ENCODE results near the gene TMBIM6.
A peak's percentile ranks its signal among the peaks of the same experiment; 100 is the strongest.
"Not testable (repeated sequence)": the region's sequence is repeated elsewhere in the genome, so short reads cannot be mapped to it uniquely, and the experiment has no call there.

The TMBIM6 gene

DNA sequence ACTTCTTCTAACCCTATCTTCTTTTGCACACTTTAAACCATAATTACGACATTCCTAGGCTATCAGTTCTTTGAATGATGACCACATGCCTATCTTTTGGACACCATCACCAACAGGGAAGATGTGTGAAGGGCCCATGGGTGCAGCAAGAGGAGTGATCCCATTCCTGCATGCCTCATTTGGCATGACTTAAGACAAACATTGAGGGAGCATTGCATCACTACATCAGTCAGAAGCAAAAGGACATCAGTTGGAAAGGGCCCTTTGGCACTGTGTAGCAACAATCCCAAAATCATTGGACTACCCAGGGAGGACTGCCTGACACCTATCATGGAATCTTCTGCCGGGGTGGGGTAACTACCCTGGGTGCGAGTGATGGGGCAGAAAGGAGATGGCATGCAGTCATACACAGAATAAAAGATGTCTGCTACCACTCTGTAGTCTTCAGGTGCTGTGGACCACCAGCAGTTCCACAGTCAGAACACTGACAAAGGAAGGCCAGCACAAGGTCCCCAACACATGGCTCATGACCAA, 10.7 kb upstream of the TMBIM6 start:
- no peak for DNase-seq

DNA sequence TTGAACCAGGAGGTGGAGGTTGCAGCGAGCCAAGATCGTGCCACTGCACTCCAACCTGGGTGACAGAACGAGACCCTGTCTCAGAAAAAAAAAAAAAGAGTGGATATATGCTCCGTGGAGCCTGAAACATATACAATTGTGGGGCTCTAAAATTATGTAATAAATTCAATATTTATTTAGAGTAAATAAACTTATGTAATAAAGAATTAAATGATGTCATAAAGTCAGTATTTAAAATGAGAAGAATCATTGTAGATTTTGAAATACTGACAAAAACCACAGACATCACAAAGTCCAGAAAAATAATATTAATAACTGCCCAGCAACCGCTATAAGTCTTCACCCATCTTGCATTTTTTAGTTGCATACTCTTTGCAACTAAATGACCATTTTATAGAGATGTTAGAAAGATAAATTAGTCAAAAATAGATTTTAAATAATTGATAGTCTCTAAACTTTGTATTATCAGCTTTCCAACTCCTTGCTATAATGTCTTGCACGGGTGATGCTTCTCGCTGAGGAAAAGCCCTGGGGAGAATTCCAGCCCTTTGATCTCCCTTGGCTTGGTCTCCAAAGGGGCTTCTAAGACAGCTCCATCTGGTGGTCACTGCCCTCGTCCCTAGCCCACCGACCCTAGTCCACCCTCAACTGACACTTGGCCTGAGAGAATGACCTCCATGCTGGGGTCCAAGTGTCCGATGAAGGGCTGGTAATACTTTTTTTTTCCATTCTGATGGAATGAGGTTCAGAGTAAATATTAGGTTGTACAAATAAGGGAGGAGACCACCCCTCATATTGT, 7.9 kb upstream of the TMBIM6 start:
- DNase-seq = no peak

DNA sequence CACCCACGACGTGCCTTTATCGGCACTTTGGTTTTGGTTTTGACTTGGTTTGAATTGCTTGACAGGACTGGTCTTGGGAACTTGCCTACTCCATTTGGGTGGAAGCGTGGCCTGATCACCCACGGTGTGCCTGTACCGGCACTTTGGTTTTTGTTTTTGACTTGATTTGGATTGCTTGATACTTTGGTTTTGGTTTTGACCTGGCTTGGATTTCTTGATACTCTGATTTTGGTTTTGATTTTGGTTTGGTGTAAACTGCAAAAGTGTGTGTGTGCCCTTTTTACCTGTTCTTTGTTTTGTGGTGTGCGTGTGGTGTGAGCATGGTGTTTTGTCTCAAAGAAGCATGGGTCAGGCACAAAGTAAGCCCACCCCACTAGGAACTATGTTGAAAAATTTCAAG, 6.5 kb upstream of the TMBIM6 start:
- not testable (repeated sequence) for DNase-seq

DNA sequence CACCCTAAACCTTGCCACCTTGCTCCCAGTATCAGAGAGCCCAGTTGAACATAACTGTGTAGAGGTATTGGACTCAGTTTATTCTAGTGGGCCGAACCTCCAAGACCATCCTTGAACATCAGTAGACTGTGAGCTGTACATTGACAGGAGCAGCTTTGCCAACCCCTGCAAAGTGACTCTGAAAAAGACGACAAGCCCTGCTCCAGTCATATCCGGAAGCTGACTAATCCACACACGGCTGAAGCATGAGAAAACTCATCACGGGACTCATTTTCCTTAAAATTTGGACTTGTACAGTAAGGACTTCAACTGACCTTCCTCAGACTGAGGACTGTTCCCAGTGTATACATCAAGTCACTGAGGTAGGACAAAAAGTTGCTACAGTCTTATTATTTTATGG, 2.6 kb upstream of the TMBIM6 start:
- not testable (repeated sequence) for DNase-seq

DNA sequence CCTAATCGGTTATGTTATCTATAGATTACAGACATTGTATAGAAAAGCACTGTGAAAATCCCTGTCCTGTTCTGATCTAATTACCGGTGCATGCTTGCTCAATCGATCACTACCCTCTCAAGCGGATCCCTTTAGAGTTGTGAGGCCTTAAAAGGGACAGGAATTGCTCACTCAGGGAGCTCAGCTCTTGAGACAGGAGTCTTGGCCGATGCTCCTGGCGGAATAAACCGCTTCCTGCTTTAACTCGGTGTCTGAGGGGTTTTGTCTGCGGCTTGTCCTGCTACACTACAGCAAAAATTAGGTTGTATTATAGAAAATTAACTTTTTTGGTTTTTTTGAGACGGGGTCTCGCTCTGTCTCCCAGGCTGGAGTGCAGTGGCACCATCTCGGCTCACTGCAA, 1.1 kb upstream of the TMBIM6 start:
- not testable (repeated sequence) for DNase-seq

DNA sequence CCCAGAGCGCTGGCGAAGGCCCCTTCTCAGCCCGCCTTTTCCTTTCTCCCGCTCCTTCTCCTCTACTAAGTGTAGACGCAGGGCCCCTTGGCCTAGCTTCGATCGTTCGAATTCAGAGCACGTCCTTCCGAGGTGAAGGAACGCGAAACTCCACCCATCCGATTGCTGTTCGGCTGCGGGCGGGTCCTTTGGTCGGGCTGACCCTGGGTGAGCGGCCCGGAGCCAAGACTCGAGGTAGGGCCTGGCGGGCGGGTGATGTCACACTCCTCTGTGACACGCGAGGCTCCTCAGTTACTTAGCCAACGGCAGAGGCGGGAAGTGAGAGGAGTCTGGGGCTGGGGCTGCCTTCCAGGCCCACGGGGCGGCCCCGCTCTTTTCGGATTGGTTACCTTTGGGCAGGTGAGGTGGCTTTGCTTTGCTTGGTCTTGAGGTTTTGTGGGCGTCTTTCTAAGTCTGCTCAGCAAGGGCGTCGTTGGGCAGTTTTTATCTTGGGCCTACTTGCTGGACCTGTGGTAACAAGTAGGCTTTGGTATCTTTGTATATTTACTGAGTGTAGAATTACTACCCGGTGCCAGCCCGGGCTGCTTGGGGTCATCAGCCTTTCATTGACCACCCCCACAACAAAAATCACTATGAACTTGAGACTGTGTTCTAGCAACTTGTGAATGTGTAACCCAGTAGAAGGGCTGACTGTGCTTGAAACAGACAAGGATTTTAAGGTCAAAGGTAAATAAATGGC, 694 bp downstream of the TMBIM6 start:
- DNase-seq = peak; percentile 37

DNA sequence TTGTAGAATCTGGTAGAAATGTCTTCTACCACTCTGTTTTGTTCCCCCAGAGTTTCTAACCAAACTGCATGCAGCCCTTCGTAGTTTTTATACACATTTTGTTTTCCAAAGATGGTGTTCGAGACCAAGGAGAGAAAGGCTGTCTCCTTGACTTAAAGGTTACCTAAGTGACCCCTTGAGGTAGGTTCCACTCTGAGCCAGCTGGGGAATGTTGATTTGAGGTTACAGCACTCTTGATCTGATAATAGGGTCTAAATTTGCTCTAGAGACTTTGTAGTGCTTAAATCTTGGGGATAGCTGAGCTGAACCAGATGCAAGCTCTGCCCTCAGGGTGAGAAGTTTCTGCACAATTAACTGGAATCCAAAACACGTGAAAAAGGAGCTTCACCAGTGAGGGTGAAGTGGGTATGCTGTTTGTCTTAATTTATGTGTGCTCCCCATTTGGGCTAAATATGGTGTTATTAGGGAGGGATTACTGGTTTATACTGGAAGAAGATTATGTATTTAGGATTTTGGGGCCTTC, 3.1 kb downstream of the TMBIM6 start:
- DNase-seq = no peak

DNA sequence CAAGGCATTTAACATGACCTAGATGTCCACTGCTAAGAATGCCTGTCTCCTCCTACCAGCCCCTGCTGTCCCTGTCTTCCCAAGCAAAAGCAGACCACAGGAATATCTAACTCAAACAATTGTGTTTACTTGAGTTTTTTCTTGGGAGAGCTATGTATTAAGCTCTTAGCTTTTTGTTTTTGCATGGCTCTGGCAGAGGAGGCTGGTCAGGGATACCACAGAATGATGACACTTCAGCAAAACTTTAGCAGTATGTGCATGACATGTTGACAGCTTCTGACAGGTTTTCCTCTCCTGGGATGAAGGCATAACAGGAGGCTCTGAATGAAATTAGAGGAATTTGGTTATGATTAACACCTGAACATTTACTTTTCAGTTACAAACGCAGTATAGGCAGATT, 6.9 kb downstream of the TMBIM6 start:
- DNase-seq = no peak

DNA sequence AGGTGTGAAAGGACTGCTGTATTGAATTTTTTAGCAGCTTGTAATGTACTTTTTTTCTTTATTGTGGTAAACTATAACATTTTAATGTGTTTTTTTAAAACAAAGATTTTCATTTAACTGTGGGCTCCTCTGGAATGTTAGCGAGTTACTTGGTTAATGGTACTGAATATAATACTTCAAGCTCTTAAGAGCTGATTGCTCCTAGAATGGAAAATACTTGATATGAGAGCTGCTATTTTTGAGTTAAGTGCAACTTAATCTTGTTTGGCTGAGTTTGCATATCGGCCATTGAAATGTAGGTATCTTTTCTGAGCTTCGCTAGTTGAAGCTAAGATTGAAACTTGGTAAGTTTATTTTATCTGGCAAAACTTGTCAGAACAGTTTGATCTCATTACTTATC, 7.4 kb downstream of the TMBIM6 start:
- DNase-seq = no peak

DNA sequence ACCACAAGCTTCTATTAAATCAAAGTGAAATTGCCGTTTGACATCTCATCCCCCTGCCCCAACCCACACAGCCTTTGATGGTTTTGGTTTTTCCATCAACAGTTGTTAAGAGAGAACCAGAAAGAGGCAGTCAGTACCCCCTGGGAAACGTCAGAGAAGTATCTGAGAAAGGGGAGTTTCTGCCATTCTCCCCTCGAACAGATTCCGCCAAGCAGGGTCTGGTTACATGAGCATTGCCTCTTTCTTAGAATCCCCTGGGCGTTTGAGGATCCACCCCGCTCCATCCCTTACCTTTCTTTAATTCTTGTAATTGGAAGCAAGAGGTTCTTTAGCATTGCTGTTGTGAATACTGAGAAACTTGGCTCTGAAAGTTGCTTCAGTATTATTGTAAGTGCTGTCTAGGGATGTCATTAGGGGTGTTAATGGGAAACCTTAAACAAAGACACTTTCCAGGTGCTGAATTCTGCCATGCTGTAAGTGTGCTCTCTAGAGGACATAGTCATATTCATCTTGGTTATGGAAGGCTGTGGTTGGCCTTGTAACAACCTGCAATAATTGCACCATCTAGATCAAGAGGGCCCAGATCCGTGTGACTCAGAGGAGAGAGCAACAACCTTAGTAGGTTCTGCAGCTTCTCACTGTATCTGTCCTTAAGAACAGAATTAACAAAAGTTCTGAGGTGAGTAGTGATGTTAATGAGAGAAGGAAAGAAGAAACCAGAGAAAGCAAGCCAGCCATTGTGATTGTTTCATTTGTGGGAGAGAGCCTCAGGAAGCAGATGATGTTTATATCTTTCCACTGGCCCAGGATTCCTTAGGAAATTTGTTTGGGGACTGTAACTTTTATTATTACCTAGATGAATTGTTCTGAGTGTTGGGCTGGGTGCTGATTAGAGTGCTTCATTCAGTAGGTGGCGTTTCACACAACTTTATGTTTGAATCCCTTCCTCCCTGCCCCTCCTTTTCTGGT, 9.0 kb downstream of the TMBIM6 start:
- DNase-seq = no peak

DNA sequence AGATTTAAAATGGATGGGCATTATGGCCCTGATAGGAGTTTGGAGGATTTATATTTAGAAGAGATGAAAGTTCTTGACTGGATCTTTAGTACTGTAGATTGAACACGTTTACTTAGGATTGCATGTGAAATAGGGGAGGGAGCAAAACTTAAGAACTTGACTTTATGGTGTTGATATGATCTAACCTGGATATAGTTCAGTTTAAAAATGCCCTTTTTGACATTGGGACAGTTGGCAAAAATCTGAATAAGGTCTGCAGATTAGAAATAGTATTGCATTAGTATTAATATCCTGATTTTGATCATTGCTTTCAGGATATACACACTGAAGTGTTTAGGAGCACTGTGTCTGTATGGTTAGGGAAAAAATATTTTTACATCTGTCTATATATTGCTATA, 9.6 kb downstream of the TMBIM6 start:
- no peak for DNase-seq

DNA sequence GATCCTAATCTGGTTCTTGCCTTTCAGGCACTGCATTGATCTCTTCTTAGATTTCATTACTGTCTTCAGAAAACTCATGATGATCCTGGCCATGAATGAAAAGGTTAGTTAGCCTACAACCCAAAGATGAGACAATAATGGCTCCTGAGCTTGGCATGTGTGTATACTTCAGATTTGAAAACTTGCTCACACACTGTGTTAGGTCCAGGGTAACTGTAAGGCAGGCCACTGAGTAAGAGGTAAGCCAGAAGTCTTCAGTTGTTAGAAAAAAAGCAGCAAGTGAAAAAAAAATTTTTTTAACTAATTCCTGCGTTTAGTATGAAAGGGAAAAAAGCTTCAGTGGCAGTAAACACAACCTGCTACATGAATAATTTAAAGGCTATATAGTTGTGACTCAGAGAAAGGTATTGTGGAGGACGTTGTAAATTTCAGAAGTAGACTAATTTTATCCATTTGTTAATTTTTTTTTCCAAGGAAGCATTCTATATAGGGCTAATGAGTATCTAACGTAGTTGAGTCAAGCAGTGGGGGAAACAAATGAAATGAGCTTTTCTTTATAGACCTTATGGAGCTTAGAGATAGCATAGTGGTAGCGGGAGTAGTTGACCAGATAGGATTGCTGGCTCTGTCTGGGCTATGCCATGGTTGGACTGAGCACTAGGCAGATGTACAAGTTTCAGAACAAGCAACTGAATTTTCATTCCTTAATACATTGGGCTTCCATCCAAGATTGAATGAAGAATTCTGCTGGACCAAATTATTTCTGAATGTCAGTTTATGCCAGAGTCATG, 20.5 kb downstream of the TMBIM6 start:
- DNase-seq = no peak

DNA sequence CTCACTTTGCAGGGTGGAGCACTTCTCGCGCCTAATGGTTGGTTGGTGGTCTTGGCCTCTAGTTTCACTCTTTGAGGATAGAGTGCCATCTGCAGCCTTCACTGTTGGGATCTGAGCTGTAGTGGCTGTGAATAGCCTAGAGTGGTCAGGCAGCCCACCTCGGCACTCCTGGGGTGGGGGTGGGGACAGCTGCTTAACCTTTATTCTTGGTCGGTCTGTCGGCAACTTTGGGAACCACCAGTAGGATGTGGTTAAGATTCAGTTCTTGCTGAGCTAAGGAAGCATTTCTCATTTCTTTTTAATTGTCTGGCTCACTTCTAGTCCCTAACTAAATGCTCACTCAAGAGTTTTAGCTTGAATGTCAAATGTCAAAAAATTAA, 21.1 kb downstream of the TMBIM6 start:
- DNase-seq = no peak

DNA sequence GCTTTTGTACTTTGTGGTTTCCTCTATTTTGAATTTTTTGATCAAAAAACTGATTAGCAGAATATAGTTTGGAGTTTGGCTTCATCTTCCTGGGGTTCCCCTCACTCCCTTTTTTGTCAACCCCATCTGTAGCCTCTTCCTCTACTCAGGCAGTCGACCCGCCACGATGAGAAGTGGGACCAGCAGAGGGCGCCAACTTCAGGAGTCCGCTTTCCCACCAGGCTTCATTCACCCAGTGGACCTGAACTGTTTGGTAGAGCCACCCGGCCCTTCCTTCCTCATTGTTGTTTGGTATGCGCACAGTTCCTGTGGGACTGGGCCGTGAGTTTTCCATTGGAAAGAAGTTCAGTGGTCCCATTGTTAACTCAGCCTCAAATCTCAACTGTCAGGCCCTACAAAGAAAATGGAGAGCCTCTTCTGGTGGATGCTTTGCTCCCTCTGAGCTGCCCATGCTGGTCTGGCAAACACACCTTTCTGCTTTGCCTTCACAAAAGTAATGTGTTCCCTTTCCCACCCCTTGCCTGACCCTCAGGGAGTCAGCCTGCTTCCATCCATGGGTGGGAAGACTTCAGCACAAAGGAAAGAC, 21.7 kb downstream of the TMBIM6 start:
- DNase-seq = no peak

DNA sequence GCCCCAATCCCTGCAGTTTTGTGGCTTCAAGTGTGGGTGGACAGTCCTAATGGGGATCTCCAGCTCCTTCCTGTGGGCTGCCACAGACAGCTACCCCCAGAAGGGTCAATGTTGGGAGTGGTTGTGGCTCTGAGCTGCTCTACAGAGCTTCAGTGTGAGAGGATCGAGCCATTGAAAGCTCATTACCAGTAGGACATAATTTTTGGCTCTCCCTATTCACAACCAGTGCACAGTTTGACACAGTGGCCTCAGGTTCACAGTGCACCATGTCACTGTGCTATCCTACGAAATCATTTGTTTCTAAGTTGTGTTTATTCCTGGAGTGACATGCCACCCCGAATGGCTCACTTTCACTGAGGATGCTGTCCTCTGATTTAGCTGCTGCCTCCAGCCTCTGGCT, 22.8 kb downstream of the TMBIM6 start:
- no peak for DNase-seq

DNA sequence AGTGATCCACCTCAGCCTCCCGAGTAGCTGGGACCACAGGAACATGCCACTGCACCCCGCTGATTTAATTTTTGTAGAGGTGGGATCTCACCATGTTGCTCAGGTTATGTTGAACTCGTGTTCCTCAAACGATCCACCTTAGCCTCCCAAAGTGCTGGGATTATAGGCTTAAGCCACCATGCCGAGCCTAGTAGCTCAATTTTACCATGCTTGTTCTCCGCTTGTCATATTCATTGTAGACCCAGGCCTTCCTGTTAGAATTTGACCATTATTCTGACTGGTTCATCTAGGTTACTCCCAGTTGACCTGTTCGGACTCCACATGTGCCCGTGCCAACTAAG, 24.7 kb downstream of the TMBIM6 start:
- DNase-seq = no peak

DNA sequence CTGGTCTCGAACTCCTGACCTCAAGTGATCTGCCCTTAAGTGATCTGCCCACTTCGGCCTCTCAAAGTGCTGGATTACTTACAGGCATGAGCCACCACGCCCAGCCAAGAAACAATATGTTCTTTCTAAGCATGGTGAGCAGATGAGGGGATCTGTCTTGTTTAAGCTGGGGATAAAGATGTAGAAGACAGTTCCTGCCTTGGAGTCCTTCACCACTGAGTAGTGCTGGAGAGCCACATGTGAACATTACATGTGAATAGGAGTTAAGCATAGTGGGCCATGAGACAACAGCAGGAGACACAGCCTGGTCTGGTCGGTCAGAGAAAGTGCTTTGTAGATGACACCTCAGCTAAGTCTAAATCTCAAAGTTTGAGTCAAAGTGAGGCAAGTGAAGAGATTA, 26.0 kb downstream of the TMBIM6 start:
- DNase-seq = no peak

DNA sequence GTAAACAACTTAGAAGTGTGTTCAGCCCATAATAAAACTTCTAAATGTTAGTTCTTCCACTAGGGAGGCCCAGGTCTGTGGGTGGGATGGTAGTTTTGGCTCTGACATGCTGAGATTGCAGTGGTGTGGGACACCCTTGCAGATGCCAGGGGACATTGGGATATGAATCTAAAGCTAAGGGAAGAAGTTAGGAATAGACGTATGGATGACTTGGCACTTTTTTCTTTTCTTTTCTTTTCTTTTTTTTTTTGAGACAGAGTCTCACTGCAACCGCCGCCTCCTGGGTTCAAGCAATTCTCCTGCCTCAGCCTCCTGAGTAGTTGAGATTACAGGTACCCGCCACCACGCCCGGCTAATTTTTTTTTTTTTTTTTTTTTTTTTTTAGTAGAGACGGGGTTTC, 31.7 kb downstream of the TMBIM6 start:
- DNase-seq = not testable (repeated sequence)

DNA sequence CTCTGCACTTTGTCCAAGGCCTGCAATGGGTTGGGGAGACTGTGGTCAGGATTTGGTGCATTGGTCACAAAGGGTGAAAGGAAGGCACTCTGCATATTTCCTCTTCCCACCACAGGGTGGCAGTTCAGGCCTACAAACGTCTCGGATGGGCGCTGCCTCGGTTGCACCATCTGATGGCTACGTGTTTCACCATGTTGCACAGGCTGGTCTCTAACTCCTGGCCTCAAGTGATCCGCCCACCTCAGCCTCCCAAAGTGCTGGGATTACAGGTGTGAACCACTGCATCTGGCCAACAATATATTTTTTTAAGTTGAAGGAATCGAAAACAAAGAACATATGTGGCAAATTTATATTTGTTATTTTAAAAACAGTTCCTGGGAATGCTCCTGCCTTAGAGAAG, 35.1 kb downstream of the TMBIM6 start:
- peak; percentile 10 for DNase-seq

DNA sequence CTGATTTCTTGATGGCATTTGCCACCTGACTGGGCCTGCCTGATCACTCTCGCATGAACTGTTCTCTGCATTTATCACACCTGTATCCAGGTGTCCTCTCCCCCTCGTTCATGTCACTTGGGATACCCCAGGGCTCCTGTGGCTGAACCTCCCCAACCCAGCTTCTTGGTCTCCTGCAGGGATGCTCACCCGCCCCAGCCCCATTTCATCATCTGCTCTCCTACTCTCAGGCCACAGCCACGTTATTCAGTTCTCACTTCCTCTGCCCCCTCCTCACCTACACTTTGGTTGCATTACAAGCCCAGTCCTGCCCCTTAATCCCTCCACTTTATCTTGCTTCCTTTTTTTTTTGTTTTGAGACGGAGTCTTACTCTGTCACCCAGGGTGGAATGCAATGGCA, 35.5 kb downstream of the TMBIM6 start:
- DNase-seq = no peak

DNA sequence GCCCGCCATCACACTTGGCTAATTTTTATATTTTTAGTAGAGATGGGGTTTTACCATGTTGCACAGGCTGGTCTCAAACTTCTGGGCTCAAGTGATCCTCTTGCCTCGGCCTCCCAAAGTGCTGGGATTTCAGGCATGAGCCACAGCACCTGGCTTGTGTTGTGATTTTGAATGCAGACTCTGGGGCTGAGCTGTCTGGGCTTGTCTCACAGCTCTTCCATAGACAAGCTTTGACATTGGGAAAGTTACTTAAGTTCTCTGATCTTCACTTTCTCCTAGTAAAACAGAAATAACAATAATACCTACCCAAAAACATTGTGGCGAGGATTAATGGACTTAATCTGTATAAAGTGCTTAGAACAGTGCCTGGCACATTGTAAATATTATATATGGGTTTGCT, 36.0 kb downstream of the TMBIM6 start:
- no peak for DNase-seq
